NCI-H526 treated with DMSO at 0.1 percent for 48 hours (cell line): ENCODE results near the gene STMND1.
A peak's percentile ranks its signal among the peaks of the same experiment; 100 is the strongest.
"Not testable (repeated sequence)": the region's sequence is repeated elsewhere in the genome, so short reads cannot be mapped to it uniquely, and the experiment has no call there.

ENCODE experiments used
- DNase-seq: peaks from one replicate; lab custom pipeline; 2025; lab: John Stamatoyannopoulos, UW

The STMND1 gene

GRCh38 chr6:17101422-17102257 is at the start of gene STMND1:
Gene STMND1 (plus strand): TSS chr6:17102050. CDS start chr6:17102258, 208 bp downstream.
- peak; percentile 82 for DNase-seq

GRCh38 chr6:17054647-17055046 is 47.2 kb upstream of the STMND1 start:
- no peak for DNase-seq

- DNase-seq, result no peak
Measured at GRCh38 chr6:17057322-17057721, 44.5 kb upstream of the STMND1 start.

GRCh38 chr6:17058550-17058949 is 43.3 kb upstream of the STMND1 start:
- no peak for DNase-seq

GRCh38 chr6:17059022-17059421 is 42.8 kb upstream of the STMND1 start:
- DNase-seq, result no peak

- DNase-seq, result no peak
Measured at GRCh38 chr6:17059850-17060249, 42.0 kb upstream of the STMND1 start.

GRCh38 chr6:17061097-17061496 is 40.8 kb upstream of the STMND1 start:
- no peak for DNase-seq

GRCh38 chr6:17062871-17063440 is 38.9 kb upstream of the STMND1 start:
- DNase-seq, result no peak

- no peak for DNase-seq
Measured at GRCh38 chr6:17064975-17065374, 36.9 kb upstream of the STMND1 start.

- DNase-seq, result no peak
Measured at GRCh38 chr6:17066610-17067009, 35.2 kb upstream of the STMND1 start.

GRCh38 chr6:17068972-17069371 is 32.9 kb upstream of the STMND1 start:
- DNase-seq, result not testable (repeated sequence)

GRCh38 chr6:17070400-17070799 is 31.4 kb upstream of the STMND1 start:
- not testable (repeated sequence) for DNase-seq

- DNase-seq, result not testable (repeated sequence)
Measured at GRCh38 chr6:17073596-17073995, 28.3 kb upstream of the STMND1 start.

GRCh38 chr6:17081273-17081672 is 20.6 kb upstream of the STMND1 start:
- no peak for DNase-seq

- no peak for DNase-seq
Measured at GRCh38 chr6:17081860-17082508, 19.9 kb upstream of the STMND1 start.

GRCh38 chr6:17083397-17083796 is 18.5 kb upstream of the STMND1 start:
- no peak for DNase-seq

GRCh38 chr6:17086469-17086868 is 15.4 kb upstream of the STMND1 start:
- DNase-seq, result peak; percentile 65

- no peak for DNase-seq
Measured at GRCh38 chr6:17088091-17088611, 13.7 kb upstream of the STMND1 start.

GRCh38 chr6:17091122-17091521 is 10.7 kb upstream of the STMND1 start:
- DNase-seq, result no peak

GRCh38 chr6:17093686-17094085 is 8.2 kb upstream of the STMND1 start:
- DNase-seq, result no peak

- DNase-seq, result no peak
Measured at GRCh38 chr6:17096096-17096495, 5.8 kb upstream of the STMND1 start.

GRCh38 chr6:17096652-17097051 is 5.2 kb upstream of the STMND1 start:
- DNase-seq, result no peak

GRCh38 chr6:17097982-17098381 is 3.9 kb upstream of the STMND1 start:
- DNase-seq, result no peak
